Thoracic aorta (tissue), 2 donors: ENCODE results near the gene PDE4DIP. TPM values are rescaled to one million over a fixed set of nuclear protein-coding genes. Genes with fewer than 3 reads are reported as not detected.
"Not testable (repeated sequence)": the region's sequence is repeated elsewhere in the genome, so short reads cannot be mapped to it uniquely, and the experiment has no call there.

Source experiments
- ATAC-seq: fragments of 150-250 bp; one replicate; pipeline ENCODE4 v1.8.0; 2017; ENCODE audit warnings: low read depth; ENCODE audit not compliant: insufficient number of reproducible peaks, low FRiP score
- DNase-seq: peaks from one replicate; pipeline ENCODE4 v3.0.0-alpha.2; 2020; ENCODE audit warnings: low spot score
- H3K27ac ChIP-seq, 2 donors: fragments of 200-600 bp; sonication (generic); 1 replicate in 1 of 2; 2 replicates in 1 of 2; pipeline ENCODE4 v1.5.1; 2016; ENCODE audit warnings: mild to moderate bottlenecking in 2 of 2, moderate library complexity in 2 of 2
- H3K27me3 ChIP-seq: fragments of 200-600 bp; sonication (generic); replicated peaks from 2 replicates; pipeline ENCODE4 v1.6.0; 2016; ENCODE audit warnings: mild to moderate bottlenecking; ENCODE audit not compliant: insufficient read depth
- H3K36me3 ChIP-seq: fragments of 200-600 bp; sonication (generic); one replicate; pipeline ENCODE4 v1.5.1; 2016
- H3K4me1 ChIP-seq, 2 donors: fragments of 200-600 bp; sonication (generic); 1 replicate in 1 of 2; 2 replicates in 1 of 2; pipeline versions ENCODE4 v1.5.1 to v1.6.0; 2016; ENCODE audit warnings: low read depth in 2 of 2, mild to moderate bottlenecking in 1 of 2; ENCODE audit not compliant: control insufficient read depth in 1 of 2
- H3K4me3 ChIP-seq: fragments of 200-600 bp; sonication (generic); 2 replicates; pipeline ENCODE4 v1.5.1; 2016; ENCODE audit warnings: mild to moderate bottlenecking
- H3K9me3 ChIP-seq: fragments of 200-600 bp; sonication (generic); 2 replicates; pipeline ENCODE4 v1.5.1; 2016
- total RNA-seq, 2 donors: library from RNA; depleted of rRNA; stranded (reverse); fragments of >200 nt; gene quantifications; one replicate each; pipeline versions ENCODE4 v1.1.0 to v1.2.3, GENCODE V29; 2016

PDE4DIP gene
- total RNA-seq, 2 donors from 2014 or later = 254 to 311 TPM

DNA sequence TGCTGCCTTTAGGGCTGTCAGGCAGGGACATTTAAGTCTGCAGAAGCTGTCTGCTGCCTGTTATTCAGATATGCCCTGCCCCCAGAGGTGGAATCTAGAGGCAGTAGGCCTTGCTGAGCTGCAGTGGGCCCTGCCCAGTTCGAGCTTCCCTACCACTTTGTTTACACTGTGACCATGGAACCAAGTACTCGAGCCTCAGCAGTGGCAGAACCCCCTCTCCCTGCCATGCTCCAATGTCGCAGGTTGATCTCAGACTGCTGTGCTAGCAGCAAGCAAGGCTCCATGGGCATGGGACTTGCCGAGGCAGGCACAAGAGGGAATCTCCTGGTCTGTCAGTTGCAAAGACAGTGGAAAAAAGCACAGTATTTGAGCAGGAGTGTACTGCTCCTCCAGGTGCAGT lies 198.8 kb downstream of the PDE4DIP start:
- not testable (repeated sequence) for ATAC-seq, H3K9me3 ChIP-seq, H3K4me3 ChIP-seq, H3K27ac ChIP-seq, H3K36me3 ChIP-seq, DNase-seq, H3K27me3 ChIP-seq, H3K4me1 ChIP-seq

GRCh38 chr1:149064611-149065010 lies 220.4 kb downstream of the PDE4DIP start:
- not testable (repeated sequence) for ATAC-seq, H3K4me3 ChIP-seq, H3K9me3 ChIP-seq, H3K27me3 ChIP-seq, H3K4me1 ChIP-seq, H3K27ac ChIP-seq, H3K36me3 ChIP-seq, DNase-seq

DNA sequence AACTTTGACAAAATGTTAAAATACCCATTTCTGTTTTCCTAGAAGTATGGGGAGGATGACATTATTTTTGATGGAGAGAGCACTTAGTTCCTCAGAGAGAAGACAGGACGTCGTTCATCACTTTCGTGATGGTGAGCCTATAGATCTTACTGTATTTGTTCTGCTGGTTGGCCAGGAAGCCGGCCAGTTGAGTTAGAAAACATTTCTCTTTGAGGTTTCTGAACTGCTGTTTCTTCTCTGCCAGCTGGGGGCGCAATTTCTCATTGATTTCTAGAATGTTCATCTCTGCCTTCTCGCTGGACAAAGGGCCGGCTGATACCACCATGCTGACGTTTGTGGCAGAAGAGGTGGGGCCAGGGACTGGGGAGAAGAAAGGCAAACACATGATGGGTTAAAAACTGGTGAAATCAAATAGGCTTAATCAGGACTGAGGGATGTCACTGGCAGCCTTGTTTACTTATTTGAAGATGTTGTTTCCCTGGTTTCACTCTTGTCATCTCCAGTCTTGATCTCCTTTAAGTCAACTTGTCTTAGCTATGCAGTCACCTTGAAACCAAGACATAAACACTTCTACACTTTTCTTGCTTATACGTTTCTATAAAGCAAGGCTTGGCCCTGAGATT lies 231.4 kb downstream of the PDE4DIP start:
- H3K27ac ChIP-seq, H3K36me3 ChIP-seq, H3K27me3 ChIP-seq, DNase-seq, H3K9me3 ChIP-seq, H3K4me3 ChIP-seq, H3K4me1 ChIP-seq, ATAC-seq: not testable (repeated sequence)

Other genes with a start within 250 kb of the PDE4DIP start
- 10 to 100 TPM; 35.8 to 52.5 TPM for gene NBPF14, start 248.4 kb upstream of the PDE4DIP start, total RNA-seq
- gene NUDT4B, start 95.7 kb upstream of the PDE4DIP start, total RNA-seq = 10 to 100 TPM; 17.8 to 47.0 TPM